Peyer's patch (tissue), 4 donors: Measurements from ENCODE around the gene RUNX3. TPM values are rescaled to one million over a fixed set of nuclear protein-coding genes. Genes with fewer than 3 reads are reported as not detected.

Experiments
- DNase-seq, 3 donors: peaks; one replicate each; pipeline ENCODE4 v3.0.0-alpha.2; 2017 to 2019
- H3K27ac ChIP-seq, 4 donors: fragments of 200-600 bp; sonication (generic); one replicate each; pipeline ENCODE4 v1.5.1; 2016 to 2019
- H3K27me3 ChIP-seq, 2 donors: fragments of 200-600 bp; sonication (generic); one replicate each; pipeline ENCODE4 v1.5.1; 2019
- H3K36me3 ChIP-seq, 3 donors: fragments of 200-600 bp; sonication (generic); one replicate each; pipeline ENCODE4 v1.5.1; 2016 to 2019
- H3K4me1 ChIP-seq, 4 donors: fragments of 200-600 bp; sonication (generic); one replicate each; pipeline ENCODE4 v1.5.1; 2016 to 2019
- H3K4me3 ChIP-seq, 4 donors: fragments of 200-600 bp; sonication (generic); 1 replicate in 3 of 4; 2 replicates in 1 of 4; pipeline ENCODE4 v1.5.1; 2016 to 2019; ENCODE audit warnings: mild to moderate bottlenecking in 1 of 4
- H3K9me3 ChIP-seq, 4 donors: fragments of 200-600 bp; sonication (generic); one replicate each; pipeline ENCODE4 v1.5.1; 2016 to 2019; ENCODE audit warnings: mild to moderate bottlenecking in 1 of 4
- CTCF ChIP-seq, 6 experiments: fragments of 450-650 bp in 4 of 6; fragments of 200-600 bp in 2 of 6; sonication (generic) in 1 of 6; IDR thresholded peaks; one replicate each; pipeline ENCODE4 v1.5.1; 2017 to 2019; ENCODE audit warnings: antibody characterized with exemption in 6 of 6, mild to moderate bottlenecking in 3 of 6, moderate library complexity in 1 of 6
- POLR2A ChIP-seq, 2 donors: fragments of 450-650 bp; IDR thresholded peaks; one replicate each; pipeline ENCODE4 v1.5.1; 2017; ENCODE audit warnings: antibody characterized with exemption in 2 of 2, mild to moderate bottlenecking in 2 of 2, moderate library complexity in 2 of 2
- total RNA-seq, 4 donors: library from RNA; depleted of rRNA; stranded (reverse); fragments of >200 nt; gene quantifications; one replicate each; pipeline ENCODE4 v1.1.0, GENCODE V29; 2016

RUNX3 gene
- total RNA-seq, 4 donors from 2014 or later = 2.1 to 9.9 (median 6.0) TPM

DNA sequence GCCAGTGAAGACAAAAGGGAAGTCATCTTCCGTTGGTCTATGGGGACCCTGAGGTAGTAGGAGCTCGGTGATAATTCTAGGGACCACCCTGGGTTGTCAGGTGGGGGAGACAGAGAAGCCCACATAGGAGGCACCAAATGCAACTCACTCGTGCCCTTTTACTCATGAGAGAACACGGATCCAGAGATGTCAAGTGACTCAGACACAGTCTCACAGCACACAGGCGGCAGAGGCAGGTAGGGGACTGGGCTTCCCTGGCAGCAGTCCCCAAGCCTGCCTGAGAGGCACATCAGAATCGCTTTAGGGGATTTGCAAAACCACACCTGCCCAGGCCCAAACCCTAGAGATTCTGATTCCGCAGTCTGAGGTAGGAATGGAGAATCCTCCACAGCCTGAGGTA is 31.3 kb upstream of the RUNX3 start:
- Histone ChIP-seq H3K9me3 (no peaks in the 10 kb centered on the region), H3K27me3 (no peaks in the 10 kb centered on the region), H3K4me3 (peak overlapping the region in 1 of 4 donors; percentile 40), H3K36me3 (no peaks in the 10 kb centered on the region), H3K27ac (peak overlapping the region in 3 of 4 donors; percentile 7 to 76 (median 21)), H3K4me1 (peaks cover 0 to 25% (median 11%) of the 10 kb centered on the region in 4 donors)
- TF ChIP-seq CTCF (IDR thresholded peaks at IDR 0.05) (no peak), POLR2A (IDR thresholded peaks at IDR 0.05) (no peak)
- DNase-seq = peak in 1 of 3 donors; percentile 34

DNA sequence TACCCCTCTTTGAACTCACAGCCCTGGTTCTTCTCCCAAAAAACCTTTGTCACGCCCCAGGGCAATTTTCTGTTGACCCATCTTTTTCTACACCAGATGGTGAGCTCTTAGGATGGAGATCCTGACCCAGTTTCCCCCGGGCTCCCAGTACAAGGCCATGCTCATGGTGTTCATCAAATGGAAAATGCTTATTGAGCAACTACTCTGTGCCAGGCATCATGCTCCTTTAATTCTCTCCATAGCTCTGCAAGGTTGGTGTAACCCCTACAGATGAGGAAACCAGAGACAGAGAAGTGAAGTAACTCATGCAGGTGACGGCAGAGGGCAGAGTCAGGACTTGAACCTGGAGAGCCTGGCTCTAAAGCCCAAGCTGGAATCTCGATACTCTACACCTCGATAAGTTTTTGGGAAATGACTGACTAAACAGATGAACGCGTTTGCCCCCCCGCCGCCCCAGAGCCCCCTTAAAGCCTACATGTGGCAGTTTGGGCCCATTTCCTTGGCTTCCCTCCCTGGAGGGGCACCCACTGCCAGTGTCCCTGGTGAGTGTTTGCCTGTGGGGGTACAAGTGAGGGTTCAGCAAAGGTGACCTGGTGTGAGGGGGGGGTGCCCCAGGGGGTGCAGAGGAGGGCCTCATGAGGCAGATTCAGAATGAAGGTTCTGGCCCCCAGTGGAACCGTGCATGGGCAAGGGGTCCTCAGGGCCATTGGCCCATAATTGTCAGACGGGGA is 30.2 kb upstream of the RUNX3 start:
- Histone ChIP-seq H3K36me3 (no peaks in the 10 kb centered on the region), H3K9me3 (no peaks in the 10 kb centered on the region), H3K27me3 (no peaks in the 10 kb centered on the region), H3K27ac (peak overlapping the region in 1 of 4 donors; percentile 76), H3K4me1 (peaks cover 0 to 18% (median 7%) of the 10 kb centered on the region in 4 donors), H3K4me3 (no peak overlapping the region)
- no peak for TF ChIP-seq POLR2A (IDR thresholded peaks at IDR 0.05)
- TF ChIP-seq CTCF (IDR thresholded peaks at IDR 0.05) = no peak
- peak in 1 of 3 donors; percentile 40 for DNase-seq

DNA sequence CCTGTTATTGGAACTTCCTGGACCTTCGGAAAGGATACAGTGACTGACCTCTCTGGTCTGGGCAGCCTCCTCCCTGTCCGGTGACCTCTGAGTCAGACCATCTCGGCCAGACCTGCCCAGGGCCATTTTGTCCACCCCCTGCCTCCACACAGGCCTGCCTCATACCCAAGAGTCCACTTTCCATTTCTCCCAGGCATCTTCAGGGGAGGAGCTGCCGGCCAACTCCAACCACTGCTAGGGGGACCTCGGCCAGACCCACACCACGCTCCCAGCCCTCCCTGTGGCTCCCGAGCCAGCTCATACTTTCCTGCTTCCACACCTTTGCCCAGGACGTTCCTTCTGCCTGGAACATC is 29.5 kb upstream of the RUNX3 start:
- Histone ChIP-seq H3K4me1 (peaks cover 0 to 24% (median 9%) of the 10 kb centered on the region in 4 donors), H3K27me3 (no peaks in the 10 kb centered on the region), H3K36me3 (no peaks in the 10 kb centered on the region), H3K9me3 (no peaks in the 10 kb centered on the region), H3K27ac (peak overlapping the region in 1 of 4 donors; percentile 37), H3K4me3 (no peak overlapping the region)
- peak in 1 of 3 donors; percentile 30 for DNase-seq
- TF ChIP-seq POLR2A (IDR thresholded peaks at IDR 0.05) (no peak), CTCF (IDR thresholded peaks at IDR 0.05) (no peak)

GRCh38 chr1:24958766-24959622 is 28.9 kb upstream of the RUNX3 start:
- no peaks in the 10 kb centered on the region for H3K9me3 ChIP-seq
- no peaks in the 10 kb centered on the region for H3K36me3 ChIP-seq
- H3K27me3 ChIP-seq = no peaks in the 10 kb centered on the region
- no peak overlapping the region for H3K4me3 ChIP-seq
- peak overlapping the region in 3 of 4 donors; percentile 43 to 68 (median 65) for H3K27ac ChIP-seq
- DNase-seq = peak in 1 of 3 donors; percentile 46
- H3K4me1 ChIP-seq = peaks cover 0 to 27% (median 10%) of the 10 kb centered on the region in 4 donors
- TF ChIP-seq POLR2A (IDR thresholded peaks at IDR 0.05) (no peak), CTCF (IDR thresholded peaks at IDR 0.05) (no peak)

GRCh38 chr1:24957808-24958752 is 28.0 kb upstream of the RUNX3 start:
- peak overlapping the region; percentile 43 to 68 (median 56) for H3K27ac ChIP-seq
- DNase-seq = peak in 1 of 3 donors; percentile 32
- H3K27me3 ChIP-seq = no peaks in the 10 kb centered on the region
- no peaks in the 10 kb centered on the region for H3K9me3 ChIP-seq
- no peaks in the 10 kb centered on the region for H3K36me3 ChIP-seq
- H3K4me3 ChIP-seq = no peak overlapping the region
- TF ChIP-seq POLR2A (IDR thresholded peaks at IDR 0.05) (no peak), CTCF (IDR thresholded peaks at IDR 0.05) (no peak)
- H3K4me1 ChIP-seq = peaks cover 0 to 28% (median 10%) of the 10 kb centered on the region in 4 donors
